GM21619 (cell line): ENCODE measurements around the gene LAD1.

Experiments
- ATAC-seq: cut with Tn5 transposase; IDR thresholded peaks from one replicate; pipeline ENCODE4 v1.9.1; 2021; ENCODE audit not compliant: unreplicated experiment

The LAD1 gene

GRCh38 chr1:201419256-201419655, 20.1 kb upstream of the LAD1 start:
- ATAC-seq, result no peak

DNA sequence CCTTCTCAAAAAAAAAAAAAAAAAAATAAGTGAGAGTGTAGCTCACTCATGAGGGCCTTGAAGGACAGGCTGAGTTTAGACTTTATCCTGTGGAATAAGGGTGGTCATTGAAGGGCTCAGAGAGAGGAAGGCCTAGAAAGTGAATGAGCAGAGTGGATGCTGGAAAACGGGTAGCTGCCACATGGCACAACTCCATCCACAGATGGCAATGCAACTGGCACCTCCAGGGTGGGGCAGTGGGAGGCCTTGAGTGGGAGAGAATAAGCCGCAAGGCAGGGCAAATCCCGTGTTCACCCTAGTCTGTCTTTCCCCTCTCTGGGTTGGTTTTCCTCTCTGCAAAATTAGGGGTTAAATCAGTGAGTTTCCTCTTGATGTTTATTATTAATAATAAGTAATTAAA, 19.3 kb upstream of the LAD1 start:
- ATAC-seq, result no peak

DNA sequence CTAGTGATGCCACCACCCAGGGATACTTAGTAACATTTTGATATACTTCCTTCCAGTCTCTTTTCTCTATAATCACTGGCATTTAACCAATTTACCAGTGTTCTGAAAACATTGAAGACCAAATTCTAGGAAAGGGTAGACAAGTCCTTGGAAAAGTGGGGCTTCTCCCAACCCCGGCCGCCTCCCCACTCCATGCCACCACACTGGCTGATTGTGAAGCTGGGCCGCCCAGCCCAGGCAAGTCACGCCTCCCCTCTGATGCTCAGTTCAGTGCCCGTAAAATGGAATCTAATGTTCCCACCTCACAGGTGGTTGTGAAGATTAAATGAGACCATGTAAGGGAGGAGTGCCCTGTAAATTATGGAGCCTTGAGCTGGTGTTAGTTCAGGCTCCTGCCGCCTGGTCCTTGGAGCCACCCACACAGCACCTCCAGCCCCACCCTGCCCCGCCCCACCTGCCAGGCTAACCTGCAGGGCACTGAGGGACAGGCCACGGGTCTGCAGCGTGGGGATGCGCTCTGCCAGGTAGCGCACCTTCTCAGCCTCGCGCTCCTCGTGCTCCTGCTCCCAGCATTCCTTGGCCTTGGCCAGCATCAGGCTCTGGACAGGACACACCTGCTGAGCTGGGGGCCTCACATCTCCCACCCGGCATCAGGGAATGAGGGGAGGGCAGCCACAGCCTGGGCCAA, 15.1 kb upstream of the LAD1 start:
- ATAC-seq, result no peak

DNA sequence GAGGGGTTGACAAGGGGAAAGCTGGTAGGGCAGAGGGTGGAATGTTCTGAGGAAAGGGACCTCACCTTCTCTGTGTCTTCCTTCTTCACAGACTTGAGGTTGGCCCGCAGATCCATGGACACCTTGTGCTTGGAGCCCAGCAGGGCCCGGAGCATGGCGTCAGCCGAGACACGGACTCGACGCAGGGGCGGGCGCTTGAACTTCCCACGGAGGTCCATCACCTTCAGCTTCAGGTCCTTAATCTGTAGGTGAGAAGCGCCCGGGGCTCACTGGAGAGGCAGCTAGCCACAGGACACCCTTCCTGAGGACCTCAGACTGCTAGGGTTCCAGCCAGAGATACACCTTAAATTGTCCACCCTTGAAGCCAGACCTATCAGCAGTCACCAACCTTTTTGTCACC, 12.2 kb upstream of the LAD1 start:
- no peak for ATAC-seq

- ATAC-seq, result no peak
Measured at GRCh38 chr1:201409440-201409839, 10.3 kb upstream of the LAD1 start.

GRCh38 chr1:201408834-201409200, 9.7 kb upstream of the LAD1 start:
- no peak for ATAC-seq

DNA sequence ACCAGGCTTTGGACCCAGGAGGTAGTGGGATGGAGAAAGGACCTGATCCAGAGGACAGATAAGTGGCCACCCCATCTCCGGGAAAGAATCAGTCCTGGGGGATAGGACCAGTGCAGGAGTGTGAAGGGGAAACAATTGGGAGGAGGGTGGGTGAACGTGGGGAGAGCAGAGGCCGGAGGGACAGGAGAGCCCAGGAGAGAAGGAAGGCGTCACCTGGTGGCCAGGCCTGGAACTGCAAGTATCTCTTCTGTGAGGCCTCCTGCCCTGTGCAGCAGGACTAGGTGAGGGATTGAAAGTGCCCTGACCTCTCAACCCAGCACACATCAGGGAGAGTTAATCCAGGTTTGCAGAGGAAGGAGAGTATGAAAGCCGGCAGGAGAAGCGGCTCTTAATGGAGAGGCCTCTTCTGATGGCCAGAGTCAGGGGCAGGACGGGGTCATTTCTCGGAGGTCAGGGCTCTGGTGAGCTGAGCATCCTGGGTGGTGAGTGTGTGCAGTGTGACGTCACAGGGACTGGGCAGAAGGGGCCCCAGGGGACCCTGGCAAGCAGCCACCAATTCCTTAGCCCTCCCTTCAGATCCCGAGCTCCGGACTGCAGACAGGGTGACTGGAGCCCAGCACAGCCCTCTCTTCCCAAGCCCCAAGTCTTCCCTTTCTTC, 9.2 kb upstream of the LAD1 start:
- no peak for ATAC-seq

DNA sequence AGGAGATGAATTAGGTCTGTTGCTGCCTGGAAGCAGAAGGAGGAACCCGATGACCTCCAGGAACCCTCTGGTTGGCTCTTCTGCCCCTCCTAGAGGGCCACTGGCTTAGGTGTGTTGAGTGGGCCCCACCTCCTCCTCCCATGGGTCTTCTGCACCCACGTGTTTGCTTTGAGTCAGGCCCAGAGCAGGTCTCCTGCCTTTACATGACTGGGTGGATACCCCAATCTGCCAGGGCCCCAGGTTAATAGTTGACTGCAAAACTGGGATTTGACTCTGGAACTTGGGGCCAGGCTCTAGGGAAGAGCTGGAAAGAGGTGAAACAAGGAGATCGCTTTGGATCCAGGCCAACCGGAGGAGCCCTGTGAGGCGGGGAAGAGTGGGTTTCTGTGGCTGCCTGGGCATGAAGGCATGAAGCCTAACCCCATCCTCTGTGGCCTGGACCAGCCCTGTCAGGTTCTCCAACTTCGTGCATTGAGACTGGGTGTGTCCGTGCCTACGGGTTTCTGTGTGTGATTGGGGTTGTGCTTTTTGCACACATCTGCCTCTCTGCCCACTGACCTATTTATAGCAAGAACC, 7.8 kb upstream of the LAD1 start:
- ATAC-seq, result no peak

GRCh38 chr1:201405484-201405831, 6.3 kb upstream of the LAD1 start:
- peak; percentile 42 for ATAC-seq

DNA sequence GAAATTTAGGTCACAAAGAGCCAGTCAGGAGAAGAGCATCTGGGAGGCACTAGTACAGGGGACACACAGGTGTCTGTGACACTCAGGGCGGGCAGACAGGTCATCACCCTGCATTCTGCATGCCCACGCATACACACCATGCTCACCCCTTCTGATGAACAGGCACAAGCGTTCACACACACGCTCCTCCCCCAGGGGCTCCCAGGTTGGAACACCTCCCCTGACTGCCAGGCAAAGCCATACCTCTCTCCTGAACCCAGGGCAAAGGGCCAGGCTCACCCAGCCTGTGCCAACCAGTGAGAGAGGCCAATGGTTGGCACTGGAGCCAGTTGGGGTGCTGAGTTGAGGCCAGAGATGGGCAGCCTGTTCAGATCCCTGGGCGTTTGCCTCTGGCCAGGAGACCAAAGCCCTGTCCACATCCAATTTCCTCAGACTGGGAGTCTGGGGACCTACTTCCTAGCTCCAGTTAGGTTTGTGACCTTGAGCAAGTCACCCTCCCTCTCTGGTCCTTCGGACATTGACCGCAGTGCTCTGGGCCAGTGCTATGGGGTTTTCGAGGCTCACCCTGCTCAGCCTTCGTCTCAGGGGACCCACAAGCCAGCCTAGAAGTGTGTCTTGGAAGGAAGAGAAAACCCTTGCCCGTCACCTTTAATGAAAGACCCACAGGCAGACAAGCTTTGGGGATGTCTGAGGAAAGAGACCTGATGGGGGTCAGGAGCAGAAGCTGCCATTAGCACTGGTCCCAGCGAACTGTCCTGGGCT, 5.8 kb upstream of the LAD1 start:
- peak; percentile 2 for ATAC-seq

DNA sequence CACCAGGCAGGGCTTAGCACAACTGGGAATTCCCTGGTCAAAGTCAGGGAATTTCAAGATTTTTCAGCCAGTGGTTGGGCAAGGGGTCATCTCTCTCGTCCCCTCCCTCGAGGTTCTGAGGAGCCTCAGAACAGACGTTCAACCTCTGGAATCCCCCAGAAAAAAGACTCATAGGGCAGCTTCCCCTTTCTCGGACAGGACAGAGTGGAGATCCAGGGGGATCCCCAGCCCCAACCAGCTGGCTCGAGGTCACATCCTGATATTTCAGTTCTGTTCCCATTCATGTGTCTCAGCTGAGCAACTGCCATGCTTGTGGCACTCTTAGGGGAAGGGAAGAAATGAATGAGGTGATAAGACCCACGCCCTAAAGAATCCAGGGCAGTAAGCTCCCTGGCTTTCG, 4.9 kb upstream of the LAD1 start:
- ATAC-seq, result no peak

GRCh38 chr1:201403359-201403758, 4.2 kb upstream of the LAD1 start:
- no peak for ATAC-seq

- no peak for ATAC-seq
Measured at GRCh38 chr1:201401700-201402099, 2.6 kb upstream of the LAD1 start.

DNA sequence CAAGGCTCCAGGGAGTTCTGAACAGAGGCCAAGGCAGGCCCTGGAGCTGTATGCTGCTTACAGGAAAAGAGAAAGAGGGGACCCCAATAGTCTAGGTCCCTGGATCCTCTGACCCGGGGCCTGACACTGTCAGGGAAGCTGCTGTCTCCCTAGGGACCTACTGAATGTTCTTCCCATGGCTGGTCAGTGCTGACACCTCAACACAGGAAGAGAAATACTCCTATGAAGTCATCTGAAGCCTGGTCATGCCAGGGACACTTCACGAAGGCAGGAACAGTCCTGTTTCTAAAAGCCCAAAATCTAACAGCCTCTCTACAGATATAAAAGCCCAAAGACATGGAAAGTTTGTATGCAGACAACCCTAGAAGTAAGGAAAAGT, 1.7 kb upstream of the LAD1 start:
- ATAC-seq, result no peak

- no peak for ATAC-seq
Measured at GRCh38 chr1:201400212-201400851, 1.2 kb upstream of the LAD1 start.

DNA sequence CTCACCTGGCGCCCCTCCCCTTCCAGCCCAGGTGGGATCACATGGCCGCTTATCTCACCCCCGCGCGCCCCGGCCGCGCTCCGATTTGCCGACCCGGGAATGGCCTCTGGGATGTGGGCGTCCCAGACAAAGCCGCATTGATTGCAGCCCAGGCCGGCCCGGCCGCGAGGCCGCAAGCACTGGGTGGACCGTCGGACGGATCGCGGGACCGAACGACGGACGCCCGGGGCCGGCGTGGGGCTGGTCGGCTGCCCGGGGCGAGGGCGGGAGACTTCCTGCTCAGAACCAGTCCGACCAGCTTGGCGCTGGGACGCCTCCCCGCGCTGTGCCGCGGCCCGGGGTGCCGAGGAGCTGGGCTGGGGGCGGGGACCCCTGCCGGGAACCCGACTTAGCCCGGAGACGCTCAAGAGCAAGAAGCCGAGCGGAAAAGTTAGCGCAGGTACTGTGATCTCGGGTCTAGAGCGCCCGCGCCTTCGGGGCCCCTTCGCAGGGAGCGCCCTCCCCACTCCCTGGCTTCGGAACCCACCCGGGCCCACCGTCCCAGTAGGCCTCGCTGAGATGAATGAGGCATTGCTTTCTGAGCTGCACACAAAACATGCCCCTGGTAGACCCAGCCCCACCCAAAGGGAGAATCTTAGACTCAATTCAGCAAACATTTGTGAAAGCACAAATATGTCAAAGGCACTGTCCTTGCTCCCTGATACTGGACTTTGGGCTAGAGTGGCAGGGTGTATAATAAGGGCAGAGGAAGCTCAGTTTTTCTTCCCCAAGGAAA, 415 bp upstream of the LAD1 start:
- ATAC-seq, result no peak

GRCh38 chr1:201397675-201398074, 1.4 kb downstream of the LAD1 start:
- ATAC-seq, result no peak

DNA sequence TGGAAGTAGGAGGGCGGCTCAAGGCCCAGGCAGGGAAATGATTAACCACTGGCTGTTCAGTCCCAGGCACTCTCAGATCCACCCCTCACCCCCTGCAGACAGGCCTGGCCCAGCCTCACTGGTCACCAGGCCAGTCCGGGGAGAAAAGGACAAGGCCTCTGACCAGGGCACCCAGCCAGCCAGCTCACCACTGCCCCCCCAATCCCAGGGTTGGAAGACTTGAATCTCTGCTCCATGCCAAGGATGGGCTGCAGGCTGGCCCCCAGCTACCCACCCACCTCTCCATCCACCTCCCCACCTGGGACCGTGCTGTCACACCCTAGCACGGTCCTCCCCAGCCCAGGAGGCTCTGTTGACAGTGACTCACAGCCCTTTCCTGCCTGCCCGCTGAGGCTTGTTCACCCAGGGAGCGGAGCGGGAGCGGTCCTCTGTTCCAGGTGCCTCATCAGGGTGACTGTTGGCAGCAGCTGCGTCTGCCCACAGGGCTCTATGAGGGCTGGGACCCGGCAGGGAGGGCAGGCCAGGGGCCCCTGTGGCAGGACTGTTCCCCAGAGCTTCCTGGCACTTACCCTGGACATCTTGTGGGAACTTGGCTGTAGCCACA, 2.2 kb downstream of the LAD1 start:
- no peak for ATAC-seq

DNA sequence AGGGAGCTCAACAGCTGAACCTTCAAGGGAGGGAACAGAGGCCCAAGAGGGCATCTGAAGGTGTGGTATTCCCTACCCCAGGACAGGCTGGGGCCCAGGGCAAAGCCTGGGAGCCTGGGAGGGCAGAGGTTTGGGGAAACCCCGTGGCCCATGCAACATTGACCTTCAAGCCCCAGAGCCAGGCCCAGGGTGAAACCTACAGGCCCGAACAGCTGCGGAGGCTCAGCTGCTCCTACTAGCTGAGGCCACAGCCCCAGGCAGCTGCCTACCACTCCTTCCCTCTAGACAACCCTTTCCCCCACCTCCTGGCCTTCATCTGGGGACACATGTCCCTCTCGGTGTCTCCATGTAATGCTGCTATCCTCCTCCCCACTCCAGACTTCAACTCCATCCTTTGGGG, 3.2 kb downstream of the LAD1 start:
- no peak for ATAC-seq

- ATAC-seq, result no peak
Measured at GRCh38 chr1:201394591-201394990, 4.5 kb downstream of the LAD1 start.
